K562 (cell line): ENCODE results near the gene MMP15. TPM values are rescaled to one million over a fixed set of nuclear protein-coding genes. Genes with fewer than 3 reads are reported as not detected.

Experiments used
- CEBPG ChIP-seq, 3 experiments: fragments of 200-800 bp in 1 of 3; sonication (Bioruptor generic) in 1 of 3; sonication (generic) in 1 of 3; formaldehyde crosslinking in 1 of 3; IDR thresholded peaks in 2 of 3; conservative IDR thresholded peaks in 1 of 3; 2 replicates each; pipeline versions ENCODE4 v1.6.1 to v1.8.0; 2016 to 2022; ENCODE audit warnings: missing compliant biosample characterization in 2 of 3, missing genetic modification characterization in 2 of 3, mild to moderate bottlenecking in 1 of 3, missing genetic modification reagents in 1 of 3
- GABPB2 ChIP-seq: fragments of 250-450 bp; sonication (Bioruptor Pico); conservative IDR thresholded peaks from 2 replicates; pipeline ENCODE4 v1.5.1; 2021; ENCODE audit warnings: mild to moderate bottlenecking
- HLTF ChIP-seq: fragments of 450-650 bp; IDR thresholded peaks from 2 replicates; pipeline ENCODE4 v1.6.1; 2016
- HNRNPLL ChIP-seq: fragments of 200-400 bp; formaldehyde crosslinking; IDR thresholded peaks from 2 replicates; pipeline ENCODE4 v1.6.1; 2017; ENCODE audit warnings: low read length, low read depth, mild to moderate bottlenecking; ENCODE audit not compliant: poor library complexity, severe bottlenecking
- KDM4B ChIP-seq, 2 experiments: fragments of 450-650 bp in 1 of 2; sonication (generic) in 1 of 2; IDR thresholded peaks; 2 replicates each; pipeline ENCODE4 v1.6.1; 2016 to 2017; ENCODE audit warnings: borderline replicate concordance in 2 of 2, antibody characterized with exemption in 1 of 2, low read depth in 1 of 2, mild to moderate bottlenecking in 1 of 2
- MGA ChIP-seq: fragments of 450-650 bp; IDR thresholded peaks from 2 replicates; pipeline ENCODE4 v1.6.1; 2016; ENCODE audit warnings: mild to moderate bottlenecking, moderate library complexity
- NFE2 ChIP-seq: IDR thresholded peaks from 2 replicates; pipeline ENCODE4 v1.6.1; 2014; ENCODE audit warnings: antibody characterized with exemption, low read depth
- NFRKB ChIP-seq: fragments of 450-650 bp; IDR thresholded peaks from 2 replicates; pipeline ENCODE4 v1.6.1; 2016; ENCODE audit warnings: low read depth
- PHTF2 ChIP-seq: fragments of 250-450 bp; sonication (Bioruptor Pico); IDR thresholded peaks from 2 replicates; pipeline ENCODE4 v1.5.0; 2021; ENCODE audit warnings: mild to moderate bottlenecking
- POLR2A ChIP-seq: fragments of 450-650 bp; conservative IDR thresholded peaks from 2 replicates; pipeline ENCODE4 v1.6.1; 2016
- RAD51 ChIP-seq: fragments of 450-650 bp; IDR thresholded peaks from 2 replicates; pipeline ENCODE4 v1.7.1; 2016; ENCODE audit warnings: low read depth, mild to moderate bottlenecking, borderline replicate concordance
- SIX5 ChIP-seq, 2 experiments: IDR thresholded peaks; 2 replicates each; pipeline ENCODE4 v1.6.1; 2011; ENCODE audit warnings: low read length in 2 of 2, borderline replicate concordance in 1 of 2, low read depth in 1 of 2, mild to moderate bottlenecking in 1 of 2, moderate library complexity in 1 of 2; ENCODE audit not compliant: insufficient read depth in 1 of 2
- SREBF2 ChIP-seq: sonication (generic); formaldehyde crosslinking; IDR thresholded peaks from 2 replicates; pipeline ENCODE4 v1.4.0; 2020; ENCODE audit warnings: mild to moderate bottlenecking, missing genetic modification reagents
- TCF3 ChIP-seq: sonication (generic); formaldehyde crosslinking; IDR thresholded peaks from 2 replicates; pipeline ENCODE4 v1.4.0; 2020; ENCODE audit warnings: mild to moderate bottlenecking, missing genetic modification reagents
- ZBTB26 ChIP-seq: fragments of 450-650 bp; formaldehyde crosslinking; IDR thresholded peaks from 2 replicates; pipeline ENCODE4 v1.4.0; 2022; ENCODE audit warnings: missing genetic modification characterization
- ZC3H8 ChIP-seq: fragments of 450-650 bp; IDR thresholded peaks from 2 replicates; pipeline ENCODE4 v1.6.1; 2017
- ZFP1 ChIP-seq: fragments of 450-650 bp; formaldehyde crosslinking; IDR thresholded peaks from 2 replicates; pipeline ENCODE4 v1.4.0; 2020; ENCODE audit warnings: mild to moderate bottlenecking, mixed read lengths
- ZNF324 ChIP-seq: fragments of 250-450 bp; sonication (Bioruptor Pico); IDR thresholded peaks from 2 replicates; pipeline ENCODE4 v1.4.0; 2020; ENCODE audit warnings: mild to moderate bottlenecking
- ZNF764 ChIP-seq: fragments of 250-450 bp; sonication (Bioruptor Pico); IDR thresholded peaks from 2 replicates; pipeline ENCODE4 v1.4.0; 2020; ENCODE audit warnings: low read depth, mild to moderate bottlenecking, moderate library complexity
- polyA plus RNA-seq, 8 experiments: library from polyadenylated mRNA; depleted of rRNA in 4 of 8; stranded (reverse) in 5 of 8; unstranded in 3 of 8; fragments of >200 nt; fragmentation: Nextera tagmentation in 2 of 8; fragmentation: Illumina TruSeq in 1 of 8; extraction: Ambion mirVana in 2 of 8; extraction: Trizol in 1 of 8; gene quantifications; 2 replicates each; pipeline versions ENCODE4 v1.2.1 to v1.2.3, GENCODE V29; 2011 to 2014; ENCODE audit warnings: inconsistent platforms in 1 of 8, missing spikeins in 1 of 8
- total RNA-seq, 7 experiments: library from RNA; depleted of rRNA in 6 of 7; stranded (reverse); fragments of >200 nt in 6 of 7; fragmentation: Illumina TruSeq in 2 of 7; extraction: Trizol in 2 of 7; gene quantifications; 2 replicates each; pipeline versions ENCODE4 v1.2.1 to v1.2.3, GENCODE V29; 2011 to 2021; ENCODE audit warnings: low replicate concordance in 1 of 7

Gene MMP15
- total and polyA plus RNA-seq, 9 of the 15 experiments (the other 6 are each of a cell fraction or from before 2014, with no cell fraction given): 0.01 to 20.4 (median 5.5) TPM

- TF ChIP-seq KDM4B (IDR thresholded peaks at IDR 0.05; ENCODE audit: borderline replicate concordance in 2 of 2, low read depth in 1 of 2) (no peak), TCF3 (CRISPR knock-in tag) (peak; percentile 68), NFRKB (no peak), ZC3H8 (no peak), RAD51 (no peak), MGA (no peak), HNRNPLL (peak; percentile 77), ZFP1 (CRISPR knock-in tag) (no peak), CEBPG (CRISPR knock-in tag; IDR thresholded peaks at IDR 0.05) (no peak), CEBPG (tag; conservative IDR thresholded peaks at IDR 0.05 in 1 of 2, IDR thresholded peaks at IDR 0.05 in 1 of 2) (no peak), PHTF2 (CRISPR knock-in tag) (no peak), ZNF764 (CRISPR knock-in tag) (no peak), POLR2A (no peak), ZBTB26 (CRISPR knock-in tag) (no peak), NFE2 (no peak), GABPB2 (CRISPR knock-in tag) (no peak), SIX5 (IDR thresholded peaks at IDR 0.05; ENCODE audit: borderline replicate concordance in 1 of 2, insufficient read depth in 1 of 2, low read depth in 1 of 2, low read length in 2 of 2) (no peak), HLTF (no peak), SREBF2 (CRISPR knock-in tag) (no peak), ZNF324 (no peak)
Measured at GRCh38 chr16:58034774-58035173, 9.2 kb downstream of the MMP15 start (continued).
